ENCODE results near the gene CHRNA7. TPM values are rescaled to one million over a fixed set of nuclear protein-coding genes. Genes with fewer than 3 reads are reported as not detected.

The CHRNA7 gene
- total and polyA plus RNA-seq, 2 of the 8 experiments (the other 6 are each of a cell fraction or from before 2014, with no cell fraction given), result 7.5 to 11.0 TPM

- Histone ChIP-seq H4K20me1 (replicated peaks in 1 of 2; ENCODE audit: control insufficient read depth in 1 of 2, insufficient read depth in 2 of 2, low read length in 2 of 2) (no peaks in the 10 kb centered on the region), H3K4me3 (ENCODE audit: extremely low read depth in 1 of 4, insufficient read depth in 2 of 4, low read depth in 3 of 4, low read length in 4 of 4) (no peak overlapping the region), H3K4ac (replicated peaks; ENCODE audit: insufficient read length, low read depth, low read length) (no peak overlapping the region), H3K9ac (replicated peaks in 1 of 4; ENCODE audit: extremely low read depth in 1 of 4, low read depth in 3 of 4, low read length in 3 of 4) (no peak overlapping the region), H2BK12ac (ENCODE audit: low read depth, low read length) (no peak overlapping the region), H3K4me1 (replicated peaks in 1 of 4; ENCODE audit: control insufficient read depth in 3 of 4, insufficient read depth in 4 of 4, low read length in 3 of 4) (peaks cover 0 to 1% (median 0%) of the 10 kb centered on the region in 4 experiments; a peak in 1 of 7 replicates), H2BK20ac (ENCODE audit: low read length) (no peak overlapping the region), H4K8ac (ENCODE audit: extremely low read depth, insufficient read depth, low read length) (no peak overlapping the region), H3K14ac (ENCODE audit: insufficient read length) (no peak overlapping the region), H3K36me3 (ENCODE audit: control insufficient read depth in 2 of 4, insufficient read depth in 4 of 4, low read length in 3 of 4) (no peaks in the 10 kb centered on the region; a peak in 1 of 8 replicates), H2BK5ac (ENCODE audit: low read depth, low read length) (no peak overlapping the region), H3K23ac (ENCODE audit: insufficient read length) (no peak overlapping the region), H2BK120ac (replicated peaks; ENCODE audit: low read depth, low read length) (no peak overlapping the region), H4K91ac (replicated peaks; ENCODE audit: insufficient read length, low read length) (no peak overlapping the region), H3K27ac (ENCODE audit: low read depth, low read length) (no peak overlapping the region), H4K5ac (ENCODE audit: insufficient read length, low read depth, low read length) (no peak overlapping the region), H3K27me3 (replicated peaks in 1 of 4; ENCODE audit: control insufficient read depth in 3 of 4, extremely low read depth in 1 of 4, insufficient read depth in 3 of 4, low read length in 3 of 4) (no peaks in the 10 kb centered on the region; a peak in 1 of 7 replicates), H3K9me3 (ENCODE audit: insufficient read depth in 2 of 2, low read depth in 1 of 2, low read length in 1 of 2) (no peaks in the 10 kb centered on the region), H3K4me2 (ENCODE audit: insufficient read depth in 1 of 2, low read depth in 2 of 2, low read length in 2 of 2) (no peak overlapping the region), H3K18ac (ENCODE audit: extremely low read depth, low read length) (no peak overlapping the region), H2BK15ac (ENCODE audit: low read length) (no peak overlapping the region), H3K79me2 (ENCODE audit: control insufficient read depth in 1 of 2, insufficient read depth in 2 of 2, low read length in 2 of 2) (no peaks in the 10 kb centered on the region), H3K23me2 (ENCODE audit: low read depth, low read length) (no peaks in the 10 kb centered on the region), H2AFZ (ENCODE audit: low read length) (no peak overlapping the region), H3K79me1 (ENCODE audit: low read depth, low read length) (no peaks in the 10 kb centered on the region), H3K56ac (replicated peaks; ENCODE audit: insufficient read length, low read depth, low read length) (no peak overlapping the region), H2AK5ac (ENCODE audit: low read depth, low read length) (no peak overlapping the region)
- POLR2A ChIA-PET (ENCODE audit: partially characterized antibody), result no interaction called here
- TF ChIP-seq SP1 (IDR thresholded peaks at IDR 0.05; ENCODE audit: low read depth, low read length) (no peak), TBP (IDR thresholded peaks at IDR 0.05; ENCODE audit: low read depth, low read length) (no peak), JUN (IDR thresholded peaks at IDR 0.05; ENCODE audit: low read depth, low read length) (no peak), ASH2L (IDR thresholded peaks at IDR 0.05; ENCODE audit: low read length) (no peak), POLR2AphosphoS5 (IDR thresholded peaks at IDR 0.05; ENCODE audit: low read depth, low read length) (no peak)
- DNase-seq (ENCODE audit: low read depth in 1 of 2, low spot score in 2 of 2) (no peak), FAIRE-seq (no peak)
- 92% methylated on average over 8 of the region's 8 CpGs; no CpG with 5 or more reads in 1 of the 2 experiments for WGBS, 2 experiments (ENCODE audit: extremely low coverage in 1 of 2, insufficient coverage in 1 of 2, insufficient read length in 1 of 2, insufficient replicate concordance in 2 of 2, low coverage in 1 of 2, low lambda C conversion rate in 2 of 2, missing lambda C conversion rate in 1 of 2)
- CTCF ChIA-PET (ENCODE audit: partially characterized antibody), result no interaction called here
These were observed 82.9 kb downstream of the CHRNA7 start for GRCh38 chr15:32113224-32113623.

Data from H1 (cell line).